CD4-positive, alpha-beta T cell treated with Interleukin-10 for 1 hour (primary cell): ENCODE results near the gene C2orf81.
"Not testable (repeated sequence)": the region's sequence is repeated elsewhere in the genome, so short reads cannot be mapped to it uniquely, and the experiment has no call there.

Experiments used
- DNase-seq: peaks from one replicate; pipeline ENCODE4 v3.0.0-alpha.2; 2020

Gene C2orf81

GRCh38 chr2:74442483-74443297 is 21.3 kb upstream of the C2orf81 start:
- DNase-seq = not testable (repeated sequence)

DNA sequence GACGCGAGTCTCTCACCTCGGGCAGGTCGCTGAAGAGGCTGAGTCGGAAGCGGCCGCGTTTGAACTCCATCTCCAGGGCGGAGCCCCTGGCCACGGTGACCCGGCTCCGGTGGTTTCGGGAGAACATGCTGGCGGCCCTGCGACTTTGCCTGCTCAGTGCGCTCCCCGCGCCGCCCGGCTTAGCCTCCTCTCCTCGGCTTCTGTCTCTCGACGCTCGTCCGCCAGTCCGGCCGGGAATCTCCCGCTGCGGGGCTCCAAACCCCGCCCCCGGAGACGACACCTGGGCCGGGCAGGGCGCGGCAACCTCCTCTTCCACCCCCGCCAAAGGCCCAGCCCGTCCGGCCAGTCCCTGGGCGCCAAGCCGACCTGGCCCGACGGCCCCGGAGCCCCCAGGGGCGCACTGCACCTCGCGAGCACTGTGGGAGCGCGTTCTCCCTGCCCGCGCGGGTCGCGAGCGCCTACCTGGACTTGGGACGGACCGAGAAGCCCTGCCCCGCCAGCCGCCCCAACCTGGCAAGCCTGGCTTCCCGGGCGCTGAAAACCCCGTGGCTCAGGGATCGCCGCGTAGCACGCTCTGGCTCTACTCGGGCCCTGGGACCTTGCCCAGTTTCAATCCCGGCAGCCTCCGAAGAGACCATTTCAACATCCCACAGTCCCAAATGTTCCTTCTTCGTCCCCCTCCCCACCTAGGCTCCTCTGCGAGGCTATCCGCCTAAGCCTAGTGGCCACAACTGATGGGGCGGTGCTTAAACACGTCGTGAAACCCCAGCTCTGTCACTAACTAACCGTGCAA is 20.5 kb upstream of the C2orf81 start, which contains the start of gene RTKN:
TSS of gene RTKN (minus strand) at position 248 of the 793 bp plus-strand sequence. CDS start at position 127, 121 bp downstream.
- DNase-seq = peak; percentile 46

DNA sequence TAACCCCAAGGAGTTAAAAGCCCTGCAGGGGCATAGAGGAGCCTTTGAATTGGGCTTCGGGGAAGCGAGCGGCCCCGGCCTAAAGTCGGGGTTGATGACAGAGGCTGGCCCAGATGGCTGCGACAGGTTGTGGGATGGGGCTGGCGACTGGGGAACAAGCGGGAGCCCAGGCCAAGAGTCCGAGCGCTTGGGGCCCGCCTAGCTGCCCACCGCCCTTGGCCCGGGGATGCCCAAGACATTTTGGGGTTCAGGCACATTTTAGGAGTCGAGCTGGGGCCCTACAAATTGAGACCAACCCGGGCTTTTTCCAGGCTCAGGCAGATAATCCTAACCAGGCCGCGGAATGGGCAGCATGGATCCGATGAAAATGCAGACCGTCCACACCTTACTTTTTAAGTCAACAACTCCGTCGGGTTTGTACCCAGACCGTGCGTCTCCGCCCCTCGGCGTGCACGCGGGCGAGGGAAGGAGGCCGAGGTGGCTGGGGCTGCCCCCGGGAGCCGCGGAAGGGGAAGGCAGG is 19.8 kb upstream of the C2orf81 start:
- DNase-seq = no peak

GRCh38 chr2:74440378-74441169 is 19.2 kb upstream of the C2orf81 start:
- DNase-seq = peak; percentile 47

- no peak for DNase-seq
These were observed 18.5 kb upstream of the C2orf81 start for GRCh38 chr2:74439803-74440377.

- no peak for DNase-seq
These were observed 18.0 kb upstream of the C2orf81 start for GRCh38 chr2:74439373-74439772.

DNA sequence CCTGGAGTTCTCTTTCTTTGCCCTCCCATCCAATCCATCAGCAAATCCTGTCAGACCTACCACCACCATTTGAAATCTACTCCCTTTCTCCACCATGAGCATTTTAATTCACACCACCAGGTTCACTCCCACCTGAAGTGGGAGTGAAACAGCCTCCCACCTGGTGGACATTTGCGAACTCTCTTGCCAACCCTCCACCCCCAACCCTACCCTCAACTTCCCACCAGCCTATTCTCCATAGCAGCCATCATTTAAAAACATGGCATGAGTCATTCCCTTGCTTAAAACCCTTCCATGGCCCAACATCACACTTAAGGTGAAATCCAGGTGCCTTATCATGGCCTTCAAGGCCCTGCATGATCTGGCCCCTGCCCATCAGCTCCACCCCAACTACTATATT is 16.8 kb upstream of the C2orf81 start:
- DNase-seq = no peak

DNA sequence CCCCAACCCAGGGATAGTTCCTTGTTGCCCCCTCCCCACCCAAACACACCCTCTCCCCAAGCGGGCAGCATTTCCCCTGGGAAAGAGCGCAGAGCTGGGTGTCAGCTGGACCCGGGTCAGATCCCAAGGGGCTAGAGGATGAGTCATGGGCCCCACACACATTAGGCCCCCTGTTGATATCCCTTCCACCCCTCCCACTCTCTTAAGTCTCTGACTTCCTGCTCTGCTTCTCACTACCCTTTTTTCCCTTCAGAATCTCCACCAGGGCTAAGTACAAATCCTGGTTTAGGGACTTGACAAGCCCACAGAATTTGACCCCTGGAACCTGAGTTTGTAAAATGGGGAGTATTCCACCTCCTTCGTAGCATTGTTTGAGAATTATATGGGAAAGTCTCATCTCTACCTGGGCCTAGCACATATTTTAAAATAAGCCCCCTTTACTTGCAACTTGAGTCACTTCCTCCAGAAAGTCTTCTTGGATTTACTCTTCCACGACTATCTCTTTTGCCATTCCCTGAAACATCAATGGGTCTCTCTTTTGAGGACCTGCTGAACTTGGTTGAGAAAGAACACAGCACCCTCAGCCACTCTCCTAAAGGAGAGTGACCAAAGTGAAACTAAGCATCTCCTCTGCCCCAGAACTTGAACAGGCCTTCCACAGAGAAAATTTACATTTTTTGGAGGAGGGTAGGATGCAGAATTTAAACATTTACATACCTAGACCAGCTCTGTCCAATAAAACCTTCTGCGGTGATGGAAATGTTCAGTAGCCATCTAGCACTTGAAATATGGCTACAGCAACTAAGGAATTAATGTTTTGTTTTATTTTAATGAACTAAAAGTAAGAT is 15.7 kb upstream of the C2orf81 start:
- no peak for DNase-seq

- DNase-seq = no peak
These were observed 14.8 kb upstream of the C2orf81 start for GRCh38 chr2:74436111-74436805.

GRCh38 chr2:74430502-74430901 is 9.1 kb upstream of the C2orf81 start:
- DNase-seq = no peak

DNA sequence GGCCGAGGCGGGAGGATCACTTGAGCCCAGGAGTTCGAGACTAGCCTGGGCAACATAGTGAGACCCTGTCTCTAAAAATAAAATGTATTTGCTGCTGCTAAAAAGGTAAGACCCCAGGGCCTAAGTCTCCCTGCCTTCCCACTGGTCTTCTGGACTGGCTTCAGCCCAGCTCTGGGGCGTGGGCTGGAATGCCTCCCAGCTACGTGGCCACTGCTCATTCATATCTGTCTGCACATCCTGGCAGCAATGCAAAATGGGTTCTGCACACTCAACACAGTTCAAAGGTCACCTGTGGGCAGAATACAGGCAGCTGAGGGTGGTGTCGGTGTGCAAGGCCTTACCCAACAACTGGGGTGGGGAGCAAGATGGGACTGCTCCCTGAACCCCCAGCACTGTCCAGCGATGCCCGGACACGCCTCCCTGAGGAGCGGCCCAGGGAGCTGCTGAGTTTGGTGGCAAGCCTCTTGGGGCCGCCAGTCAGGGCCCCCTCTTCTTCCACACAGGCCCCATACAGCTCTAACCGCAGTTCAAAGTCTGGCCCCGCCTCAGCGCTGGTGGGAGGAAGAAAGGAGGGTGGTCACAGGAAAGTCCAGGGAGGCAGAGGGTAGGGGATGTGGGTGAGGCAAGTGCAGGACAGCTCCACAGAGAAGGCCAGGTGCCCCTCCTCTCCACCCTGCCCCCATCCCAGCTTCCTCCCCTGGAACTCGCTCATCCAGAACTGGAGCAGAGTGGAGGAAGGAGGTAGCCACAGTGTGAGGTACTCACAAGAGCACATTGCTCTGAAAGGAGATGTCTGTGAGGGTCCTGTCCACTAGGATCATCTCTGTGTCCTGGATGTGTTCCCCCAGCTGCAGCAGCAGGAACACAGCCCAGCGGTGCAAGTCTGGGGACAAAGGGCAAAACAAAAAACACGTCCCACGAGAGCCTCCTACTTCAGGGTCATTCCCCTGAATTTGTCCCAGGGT is 8.3 kb upstream of the C2orf81 start:
- DNase-seq = no peak

DNA sequence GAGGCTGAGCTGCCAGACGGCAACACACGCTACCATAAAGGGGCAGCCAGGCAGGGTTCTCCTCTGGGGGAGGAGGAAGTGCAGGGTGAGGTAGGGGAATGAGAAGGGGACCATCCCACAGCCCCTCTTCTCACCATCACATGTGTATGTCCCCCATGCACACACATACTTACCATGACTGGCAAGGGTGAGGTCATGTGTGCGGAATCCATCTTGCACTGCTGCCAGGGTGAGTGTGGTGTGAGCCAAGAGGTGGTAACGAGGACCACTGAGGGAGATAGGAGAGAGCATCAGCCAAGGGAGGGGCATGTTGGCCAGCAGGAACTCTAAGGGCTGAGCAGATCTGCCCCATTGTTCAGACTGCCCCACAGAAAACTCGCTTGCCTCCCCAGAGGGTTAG is 7.3 kb upstream of the C2orf81 start:
- DNase-seq = no peak

DNA sequence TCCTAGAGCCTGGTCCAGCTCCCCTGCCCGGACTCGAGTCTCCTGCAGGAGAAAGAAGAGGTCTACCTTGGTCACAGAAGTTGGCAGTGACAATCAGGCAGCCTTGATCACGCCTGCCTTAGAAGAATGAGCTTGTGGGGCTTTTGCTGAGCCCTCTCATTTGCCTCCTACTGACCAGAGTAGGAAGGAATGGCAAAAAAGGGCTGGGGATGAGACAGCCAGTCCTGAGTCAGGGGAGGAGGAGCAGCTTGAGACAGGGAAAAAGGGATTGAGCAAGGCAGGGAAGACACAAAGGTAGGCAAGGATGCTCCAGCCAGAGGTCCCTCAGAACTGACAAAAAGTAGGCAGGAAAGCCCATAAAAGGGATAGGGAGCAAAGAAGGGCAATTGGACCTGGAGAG is 6.1 kb upstream of the C2orf81 start:
- no peak for DNase-seq

- no peak for DNase-seq
These were observed 4.9 kb upstream of the C2orf81 start for GRCh38 chr2:74426181-74426758.

- no peak for DNase-seq
These were observed 4.1 kb upstream of the C2orf81 start for GRCh38 chr2:74425523-74425922.

DNA sequence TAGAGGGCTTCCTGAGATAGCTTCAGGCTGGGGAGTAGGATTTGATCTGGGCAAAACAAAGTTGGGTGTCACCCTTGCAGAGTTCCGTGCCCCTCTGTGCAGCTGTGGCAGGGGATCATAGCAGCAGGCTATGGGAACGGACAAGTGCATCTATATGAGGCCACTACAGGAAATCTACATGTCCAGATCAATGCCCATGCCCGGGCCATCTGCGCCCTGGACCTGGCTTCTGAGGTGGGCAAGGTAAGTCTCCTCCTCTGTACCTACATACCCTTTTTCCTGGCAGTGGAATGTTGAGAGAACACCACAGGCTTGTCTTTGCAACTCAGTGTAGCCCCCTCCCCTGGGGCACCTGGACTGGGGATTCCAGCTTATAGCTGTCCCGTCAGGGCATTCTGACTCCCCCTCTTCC is 3.6 kb upstream of the C2orf81 start:
- DNase-seq = no peak

DNA sequence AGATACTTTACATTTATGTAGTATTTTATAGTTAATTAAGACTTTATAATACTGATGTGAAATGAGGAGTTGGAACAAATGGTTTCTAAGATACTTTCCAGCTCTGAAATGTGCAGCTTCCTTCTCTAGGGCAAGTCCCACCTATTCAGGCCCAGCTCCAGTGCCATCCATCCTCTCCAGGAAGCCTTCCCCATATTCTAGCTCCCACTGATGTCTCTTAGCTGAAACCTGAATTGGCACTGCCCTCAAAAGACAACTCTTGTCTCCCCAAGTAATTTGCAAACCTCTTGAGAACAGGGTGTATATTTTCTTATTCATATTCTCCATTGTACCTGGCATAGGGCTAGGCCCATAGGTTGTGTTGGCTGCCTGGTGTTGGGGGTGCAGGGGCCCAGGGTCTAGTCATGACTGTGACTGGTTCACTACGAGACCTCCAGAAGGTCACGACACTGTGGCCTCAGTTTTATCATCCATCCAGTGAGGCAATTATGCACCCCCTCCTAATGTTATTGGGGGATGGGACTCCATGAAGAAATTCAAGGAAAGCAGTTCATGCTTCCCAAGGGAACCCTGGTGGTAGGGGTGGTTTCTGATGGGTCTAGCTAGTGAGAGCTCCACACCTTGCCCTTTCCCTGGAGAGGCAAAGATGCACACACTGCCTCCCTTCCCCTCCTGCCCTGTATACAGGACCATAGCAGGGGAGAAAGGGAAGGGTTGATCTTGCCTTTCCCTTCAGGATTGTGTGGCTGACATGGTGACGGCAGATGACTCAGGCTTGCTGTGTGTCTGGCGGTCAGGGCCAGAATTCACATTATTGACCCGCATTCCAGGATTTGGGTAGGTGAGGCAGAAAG is 2.9 kb upstream of the C2orf81 start:
- no peak for DNase-seq
